ENCODE results near the gene SPRING1. TPM values are rescaled to one million over a fixed set of nuclear protein-coding genes. Genes with fewer than 3 reads are reported as not detected.

The SPRING1 gene
- total RNA-seq, 1 experiment from 2014 or later: 44.2 TPM

DNA sequence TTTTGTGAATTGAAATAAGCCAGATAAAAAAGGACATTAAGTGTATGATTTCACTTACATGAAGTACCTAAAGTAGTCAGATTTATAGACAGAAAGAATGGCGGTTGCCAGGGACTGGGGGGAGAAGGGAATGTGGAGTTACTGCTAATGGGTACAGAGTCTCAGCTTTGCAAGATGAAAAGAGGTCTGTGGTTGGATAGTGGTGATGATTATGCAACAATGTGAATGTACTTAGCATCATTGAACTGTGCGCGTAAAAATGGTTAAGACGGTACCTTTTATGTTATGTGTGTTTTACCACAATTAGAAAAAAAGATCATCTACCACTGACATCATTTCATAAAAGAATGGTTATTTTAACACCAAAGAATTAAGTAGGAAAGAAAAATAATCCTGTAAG lies 36.2 kb upstream of the SPRING1 start:
- no peak overlapping the region for H2AFZ ChIP-seq (ENCODE audit: low read length)
- no peak overlapping the region for H3K4ac ChIP-seq (ENCODE audit: low read depth, low read length)
- H3K79me2 ChIP-seq (ENCODE audit: insufficient read depth, low read length): no peaks in the 10 kb centered on the region
- no peaks in the 10 kb centered on the region for H3K27me3 ChIP-seq (ENCODE audit: insufficient read depth, low read length)
- H3K14ac ChIP-seq (ENCODE audit: insufficient read depth, low read length): no peak overlapping the region
- no peaks in the 10 kb centered on the region for H3K27me3 Mint-ChIP-seq (ENCODE audit: low read depth)
- H3K23me2 ChIP-seq (ENCODE audit: insufficient read length, low read depth, low read length, poor library complexity, severe bottlenecking): no peaks in the 10 kb centered on the region
- no peak overlapping the region for H4K5ac ChIP-seq (ENCODE audit: insufficient read length, low read depth, low read length)
- no peak overlapping the region for H3K4me3 Mint-ChIP-seq
- no CpG with 5 or more reads among the region's 4 CpGs for WGBS (ENCODE audit: extremely low coverage, insufficient read length, low lambda C conversion rate)
- no peak overlapping the region for H3K23ac ChIP-seq (ENCODE audit: insufficient read length, low read depth, low read length)
- no peak overlapping the region for H3K56ac ChIP-seq (ENCODE audit: insufficient read length, low read depth, low read length)
- no peaks in the 10 kb centered on the region for H3K4me1 ChIP-seq (ENCODE audit: insufficient read depth, low read length)
- H3K9me3 ChIP-seq (ENCODE audit: control insufficient read depth, low read depth, low read length): no peaks in the 10 kb centered on the region
- no peak overlapping the region for H3T11ph ChIP-seq (ENCODE audit: low read length)
- H3K9me3 Mint-ChIP-seq: no peaks in the 10 kb centered on the region
- H3K4me2 ChIP-seq (ENCODE audit: insufficient read depth, insufficient read length, low read length): no peak overlapping the region
- H4K8ac ChIP-seq (replicated peaks; ENCODE audit: insufficient read length, low read depth, low read length): no peak overlapping the region
- no peak overlapping the region for H3K9ac ChIP-seq (ENCODE audit: extremely low read depth, insufficient read length, low read length)
- H2AK5ac ChIP-seq (ENCODE audit: insufficient read length, low read length): no peak overlapping the region
- no peak overlapping the region for H4K91ac ChIP-seq (ENCODE audit: insufficient read length, low read depth, low read length)
- no peak overlapping the region for H2BK20ac ChIP-seq (ENCODE audit: low read depth, low read length, poor library complexity, severe bottlenecking)
- no peaks in the 10 kb centered on the region for H3K79me1 ChIP-seq (ENCODE audit: insufficient read depth, low read depth, low read length, poor library complexity, severe bottlenecking)
- H2BK12ac ChIP-seq (ENCODE audit: insufficient read length, low read depth, low read length): no peak overlapping the region
- TF ChIP-seq, protein P1, sequence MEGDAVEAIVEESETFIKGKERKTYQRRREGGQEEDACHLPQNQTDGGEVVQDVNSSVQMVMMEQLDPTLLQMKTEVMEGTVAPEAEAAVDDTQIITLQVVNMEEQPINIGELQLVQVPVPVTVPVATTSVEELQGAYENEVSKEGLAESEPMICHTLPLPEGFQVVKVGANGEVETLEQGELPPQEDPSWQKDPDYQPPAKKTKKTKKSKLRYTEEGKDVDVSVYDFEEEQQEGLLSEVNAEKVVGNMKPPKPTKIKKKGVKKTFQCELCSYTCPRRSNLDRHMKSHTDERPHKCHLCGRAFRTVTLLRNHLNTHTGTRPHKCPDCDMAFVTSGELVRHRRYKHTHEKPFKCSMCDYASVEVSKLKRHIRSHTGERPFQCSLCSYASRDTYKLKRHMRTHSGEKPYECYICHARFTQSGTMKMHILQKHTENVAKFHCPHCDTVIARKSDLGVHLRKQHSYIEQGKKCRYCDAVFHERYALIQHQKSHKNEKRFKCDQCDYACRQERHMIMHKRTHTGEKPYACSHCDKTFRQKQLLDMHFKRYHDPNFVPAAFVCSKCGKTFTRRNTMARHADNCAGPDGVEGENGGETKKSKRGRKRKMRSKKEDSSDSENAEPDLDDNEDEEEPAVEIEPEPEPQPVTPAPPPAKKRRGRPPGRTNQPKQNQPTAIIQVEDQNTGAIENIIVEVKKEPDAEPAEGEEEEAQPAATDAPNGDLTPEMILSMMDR (conservative IDR thresholded peaks at IDR 0.05): no peak
- H2BK120ac ChIP-seq (ENCODE audit: low read depth, low read length, poor library complexity, severe bottlenecking): no peak overlapping the region
- H2BK15ac ChIP-seq (ENCODE audit: low read depth, low read length): no peak overlapping the region
- DNase-seq: no peak
- H3K27ac ChIP-seq (ENCODE audit: insufficient read length, low read depth, low read length): no peak overlapping the region
- H3K27ac Mint-ChIP-seq: no peak overlapping the region
- no peaks in the 10 kb centered on the region for H4K20me1 ChIP-seq (ENCODE audit: control insufficient read depth, insufficient read depth, insufficient read length)
- peaks cover under 1 to 27% (median 23%) of the 10 kb centered on the region in 3 experiments; a peak in 6 of 7 replicates for H3K36me3 Mint-ChIP-seq (ENCODE audit: insufficient read depth in 1 of 3, low read depth in 3 of 3)
- no peak overlapping the region for H2BK5ac ChIP-seq (ENCODE audit: insufficient read length, low read length)
- H3K4me1 Mint-ChIP-seq: peaks cover 5 to 7% of the 10 kb centered on the region in 2 experiments; a peak in 3 of 4 replicates
- H3K18ac ChIP-seq (ENCODE audit: insufficient read length, low read depth, low read length): no peak overlapping the region
